B cell (primary cell): ENCODE results near the gene ORAI3. TPM values are rescaled to one million over a fixed set of nuclear protein-coding genes. Genes with fewer than 3 reads are reported as not detected.

Source experiments
- ATAC-seq: fragments of 200-7000 bp; cut with Tn5 transposase; one replicate; pipeline ENCODE4 v1.10.0; 2021; ENCODE audit warnings: low read depth, mild to moderate bottlenecking, moderate number of reproducible peaks, moderate library complexity
- CTCF ChIA-PET: fragments of 350-600 bp; sonication (Branson Sonifier 250); formaldehyde crosslinking; loops from one replicate; lab custom pipeline; 2021; ENCODE audit warnings: antibody characterized with exemption, inconsistent platforms; lab: Charles Lee
- POLR2A ChIA-PET: fragments of 350-600 bp; sonication (Branson Sonifier 250); formaldehyde crosslinking; loops from one replicate; lab custom pipeline; 2021; ENCODE audit warnings: antibody characterized with exemption; lab: Charles Lee
- DNase-seq: peaks from one replicate; pipeline ENCODE4 v3.0.0; 2013
- H2AFZ ChIP-seq: 2 replicates; pipeline ENCODE4 v1.6.1; 2012; ENCODE audit warnings: mild to moderate bottlenecking, low read depth, low read length; ENCODE audit not compliant: insufficient read depth, poor library complexity, severe bottlenecking
- H3K27ac ChIP-seq, 2 donors: 1 replicate in 1 of 2; 2 replicates in 1 of 2; pipeline ENCODE4 v1.5.1; 2012 to 2013; ENCODE audit warnings: low read length in 2 of 2, mild to moderate bottlenecking in 2 of 2, moderate library complexity in 1 of 2
- H3K27me3 ChIP-seq, 4 experiments: fragments of 200-600 bp in 1 of 4; sonication (generic) in 1 of 4; replicated peaks in 1 of 4; 1 replicate in 2 of 4; 2 replicates in 2 of 4; pipeline versions ENCODE4 v1.6.1 to v1.7.0; 2013 to 2016; ENCODE audit warnings: low read length in 3 of 4, mild to moderate bottlenecking in 2 of 4, mixed read lengths in 1 of 4, moderate library complexity in 1 of 4; ENCODE audit not compliant: insufficient read depth in 4 of 4, control insufficient read depth in 3 of 4; ENCODE audit errors: control extremely low read depth in 1 of 4
- H3K36me3 ChIP-seq, 2 experiments: replicated peaks in 1 of 2; 1 replicate in 1 of 2; 2 replicates in 1 of 2; pipeline versions ENCODE4 v1.6.1 to v1.7.1; 2013; ENCODE audit warnings: low read length in 1 of 2; ENCODE audit not compliant: insufficient read depth in 2 of 2, control insufficient read depth in 1 of 2; ENCODE audit errors: control extremely low read depth in 1 of 2, extremely low read depth in 1 of 2
- H3K4me1 ChIP-seq, 2 donors: fragments of 200-600 bp in 1 of 2; sonication (generic) in 1 of 2; 1 replicate in 1 of 2; 2 replicates in 1 of 2; pipeline versions ENCODE4 v1.5.1 to v1.6.1; 2013 to 2017; ENCODE audit warnings: low read length in 2 of 2; ENCODE audit not compliant: control insufficient read depth in 2 of 2, insufficient read depth in 2 of 2
- H3K4me2 ChIP-seq: replicated peaks from 2 replicates; pipeline ENCODE3; 2012; ENCODE audit warnings: mild to moderate bottlenecking, low read depth, low read length; ENCODE audit not compliant: poor library complexity, severe bottlenecking
- H3K4me3 ChIP-seq, 5 experiments: fragments of 200-600 bp in 1 of 5; sonication (generic) in 1 of 5; 1 replicate in 3 of 5; 2 replicates in 2 of 5; pipeline versions ENCODE4 v1.5.1 to v1.7.0; 2011 to 2016; ENCODE audit warnings: low read length in 4 of 5, mild to moderate bottlenecking in 4 of 5, low read depth in 2 of 5, control low read depth in 1 of 5, moderate library complexity in 1 of 5; ENCODE audit not compliant: insufficient read depth in 1 of 5; ENCODE audit errors: control extremely low read depth in 1 of 5, extremely low read depth in 1 of 5
- H3K79me2 ChIP-seq: fragments of 200-600 bp; sonication (generic); one replicate; pipeline ENCODE4 v1.6.0; 2016; ENCODE audit warnings: low read length; ENCODE audit not compliant: control insufficient read depth, insufficient read depth
- H3K9ac ChIP-seq: fragments of 200-600 bp; sonication (generic); 2 replicates; pipeline ENCODE4 v1.6.1; 2017; ENCODE audit warnings: mild to moderate bottlenecking, low read length, moderate library complexity
- H3K9me3 ChIP-seq, 3 donors: one replicate each; pipeline versions ENCODE4 v1.6.1 to v1.7.1; 2013; ENCODE audit warnings: low read length in 2 of 3; ENCODE audit not compliant: control insufficient read depth in 2 of 3, insufficient read depth in 1 of 3; ENCODE audit errors: control extremely low read depth in 1 of 3
- H4K20me1 ChIP-seq: 2 replicates; pipeline ENCODE4 v1.6.0; 2012; ENCODE audit warnings: mild to moderate bottlenecking, low read length; ENCODE audit not compliant: insufficient read depth, control insufficient read depth, poor library complexity, severe bottlenecking
- H3K27ac Mint-ChIP-seq: one replicate; pipeline ENCODE4 v1.8.0; 2021; ENCODE audit warnings: mixed read lengths
- H3K27me3 Mint-ChIP-seq: one replicate; pipeline ENCODE4 v1.8.0; 2021; ENCODE audit warnings: mixed read lengths
- H3K4me1 Mint-ChIP-seq: one replicate; pipeline ENCODE4 v1.8.0; 2021; ENCODE audit warnings: mixed read lengths
- H3K4me3 Mint-ChIP-seq: one replicate; pipeline ENCODE4 v1.8.0; 2021; ENCODE audit warnings: mixed read lengths
- H3K9me3 Mint-ChIP-seq: one replicate; pipeline ENCODE4 v1.8.0; 2022; ENCODE audit warnings: mixed read lengths; ENCODE audit not compliant: insufficient read depth
- CTCF ChIP-seq: fragments of 200-600 bp; IDR thresholded peaks from one replicate; pipeline ENCODE4 v1.8.0; 2022; ENCODE audit warnings: antibody characterized with exemption, mild to moderate bottlenecking
- EZH2 ChIP-seq: IDR thresholded peaks from 2 replicates; pipeline ENCODE4 v1.6.1; 2012; ENCODE audit warnings: borderline replicate concordance, low read depth, mild to moderate bottlenecking, moderate library complexity, low read length; ENCODE audit not compliant: insufficient read depth, poor library complexity, severe bottlenecking
- WGBS: methylation state at CpG from one replicate; pipeline ENCODE4 v1.1.5; 2013; ENCODE audit warnings: missing lambda C conversion rate; ENCODE audit not compliant: insufficient coverage; 5-methylcytosine and 5-hydroxymethylcytosine counted together
- intact Hi-C: fragments of 100-400 bp; cut with micrococcal nuclease; formaldehyde crosslinking; loops from one replicate; pipeline ENCODE4 v1.10.0; 2022
- polyA plus RNA-seq: library from polyadenylated mRNA; depleted of rRNA; stranded (reverse); fragments of >200 nt; gene quantifications from 2 replicates; pipeline ENCODE4 v1.2.3, GENCODE V29; 2012
- total RNA-seq, 2 donors: library from RNA; stranded (reverse); fragments of 120-200 nt in 1 of 2; gene quantifications; 1 replicate in 1 of 2; 2 replicates in 1 of 2; pipeline versions ENCODE4 v1.2.3 to v1.2.4, GENCODE V29; 2013 to 2022

Gene ORAI3
- total and polyA plus RNA-seq, 2 donors (not counting 1 experiment from before 2014, with no cell fraction given), result 32.2 to 51.8 TPM

GRCh38 chr16:30903002-30903401, 45.9 kb upstream of the ORAI3 start:
- H3K4me3 Mint-ChIP-seq, result peak overlapping the region; percentile 98
- peaks cover 25 to 33% of the 10 kb centered on the region in 2 donors for H3K4me1 ChIP-seq
- ChIA-PET POLR2A (interaction anchor here (0.6 to 2.4 kb wide), 5 partner anchors 12 to 275 kb away, joined by 3 to 13 read pairs (median 5); no protein-coding TSS in a partner anchor), CTCF (interaction anchor here (0.7 to 6.1 kb wide), 16 partner anchors 10 to 540 kb away, joined by 3 to 138 read pairs (median 3); partner anchors contain the start of genes BCL7C and ZNF843)
- H3K4me1 Mint-ChIP-seq, result peaks cover 22% of the 10 kb centered on the region
- H3K27ac ChIP-seq, result peak overlapping the region; percentile 34 to 79
- H3K36me3 ChIP-seq, result no peaks in the 10 kb centered on the region
- peak overlapping the region; percentile 78 for H3K9ac ChIP-seq
- DNase-seq (peak; percentile 25), ATAC-seq (no peak)
- no peaks in the 10 kb centered on the region for H4K20me1 ChIP-seq
- H3K27me3 ChIP-seq, result no peaks in the 10 kb centered on the region
- TF ChIP-seq CTCF (no peak), EZH2 (no peak)
- H3K79me2 ChIP-seq, result no peaks in the 10 kb centered on the region
- 66% methylated on average over 4 of the region's 4 CpGs for WGBS
- H3K9me3 ChIP-seq, result peaks cover 0 to 17% (median 0%) of the 10 kb centered on the region in 3 donors
- H3K27ac Mint-ChIP-seq, result peak overlapping the region; percentile 98
- H2AFZ ChIP-seq, result peak overlapping the region; percentile 98
- no peaks in the 10 kb centered on the region for H3K27me3 Mint-ChIP-seq
- H3K4me2 ChIP-seq, result peak overlapping the region; percentile 83
- peak overlapping the region in 4 of 5 experiments; percentile 45 to 82 (median 62) for H3K4me3 ChIP-seq
- H3K9me3 Mint-ChIP-seq, result peaks cover 3% of the 10 kb centered on the region
- intact Hi-C loops, result loop anchor here (5.0 kb wide), 2 partner anchors 91 to 141 kb away; partner anchors contain the start of genes CFAP119 and RNF40

- Histone ChIP-seq H3K27me3 (no peaks in the 10 kb centered on the region), H3K36me3 (no peaks in the 10 kb centered on the region), H3K4me3 (peak overlapping the region in 1 of 5 experiments; percentile 33), H3K79me2 (no peaks in the 10 kb centered on the region), H3K4me2 (peak overlapping the region; percentile 46), H3K4me1 (peaks cover 25 to 33% of the 10 kb centered on the region in 2 donors), H3K9ac (no peak overlapping the region), H4K20me1 (no peaks in the 10 kb centered on the region), H3K9me3 (peaks cover 0 to 17% (median 0%) of the 10 kb centered on the region in 3 donors), H3K27ac (peak overlapping the region; percentile 34 to 63), H2AFZ (peak overlapping the region; percentile 98)
- no peak for ATAC-seq
- no CpG with 5 or more reads among the region's 4 CpGs for WGBS
- Mint-ChIP-seq H3K27ac (peak overlapping the region; percentile 77), H3K9me3 (peaks cover 3% of the 10 kb centered on the region), H3K27me3 (no peaks in the 10 kb centered on the region), H3K4me3 (peak overlapping the region; percentile 46), H3K4me1 (peaks cover 22% of the 10 kb centered on the region)
- DNase-seq, result peak; percentile 29
- ChIA-PET CTCF (interaction anchor here (6.1 kb wide), 1 partner anchor 58 kb away, joined by 138 read pairs; no protein-coding TSS in a partner anchor), POLR2A (interaction anchor here (2.4 kb wide), 1 partner anchor 28 kb away, joined by 13 read pairs; no protein-coding TSS in a partner anchor)
- intact Hi-C loops, result loop anchor here (5.0 kb wide), 2 partner anchors 91 to 141 kb away; partner anchors contain the start of genes CFAP119 and RNF40
- no peak for TF ChIP-seq EZH2
Measured at GRCh38 chr16:30903596-30903995, 45.3 kb upstream of the ORAI3 start.
